Naive thymus-derived CD4-positive, alpha-beta T cell (primary cell): ENCODE data around the gene ACACA. TPM values are rescaled to one million over a fixed set of nuclear protein-coding genes. Genes with fewer than 3 reads are reported as not detected.
"Not testable (repeated sequence)": the region's sequence is repeated elsewhere in the genome, so short reads cannot be mapped to it uniquely, and the experiment has no call there.

ENCODE experiments used
- ATAC-seq: fragments of 150-1000 bp; cut with Tn5 transposase; 2 replicates; pipeline ENCODE4 v1.10.0; 2021; ENCODE audit warnings: mild to moderate bottlenecking, moderate library complexity
- CTCF ChIA-PET: fragments of 350-600 bp; sonication (Branson Sonifier 250); formaldehyde crosslinking; loops from one replicate; lab custom pipeline; 2021; ENCODE audit warnings: antibody characterized with exemption; lab: Charles Lee
- POLR2A ChIA-PET: fragments of 350-600 bp; sonication (Branson Sonifier 250); formaldehyde crosslinking; loops from one replicate; lab custom pipeline; 2021; ENCODE audit warnings: antibody characterized with exemption, inconsistent platforms; lab: Charles Lee
- DNase-seq, 9 donors: peaks; one replicate each; pipeline versions ENCODE4 v3.0.0 to v3.0.0-alpha.2; 2020 to 2022; ENCODE audit warnings: mixed read lengths in 1 of 9
- H3K27ac ChIP-seq: one replicate; pipeline ENCODE4 v1.7.0; 2013; ENCODE audit warnings: mild to moderate bottlenecking, low read depth, low read length, moderate library complexity
- H3K27me3 ChIP-seq, 2 donors: one replicate each; pipeline ENCODE4 v1.7.0; 2013; ENCODE audit warnings: low read length in 2 of 2, mild to moderate bottlenecking in 2 of 2, moderate library complexity in 2 of 2; ENCODE audit not compliant: control insufficient read depth in 2 of 2, insufficient read depth in 2 of 2
- H3K36me3 ChIP-seq, 3 experiments: 1 replicate in 2 of 3; 2 replicates in 1 of 3; pipeline ENCODE4 v1.7.0; 2013; ENCODE audit warnings: low read length in 3 of 3, mild to moderate bottlenecking in 3 of 3, moderate library complexity in 1 of 3; ENCODE audit not compliant: insufficient read depth in 3 of 3, control insufficient read depth in 2 of 3
- H3K4me1 ChIP-seq, 2 donors: one replicate each; pipeline ENCODE4 v1.7.0; 2013; ENCODE audit warnings: low read length in 2 of 2, mild to moderate bottlenecking in 2 of 2, moderate library complexity in 1 of 2; ENCODE audit not compliant: control insufficient read depth in 2 of 2, insufficient read depth in 2 of 2
- H3K4me3 ChIP-seq: 2 replicates; pipeline ENCODE4 v1.7.0; 2013; ENCODE audit warnings: mild to moderate bottlenecking, low read length
- H3K9me3 ChIP-seq, 3 experiments: 1 replicate in 2 of 3; 2 replicates in 1 of 3; pipeline ENCODE4 v1.7.0; 2013; ENCODE audit warnings: low read length in 3 of 3; ENCODE audit not compliant: control insufficient read depth in 2 of 3
- H3K27ac Mint-ChIP-seq, 9 donors: one replicate each; pipeline ENCODE4 v1.8.0; 2020 to 2022; ENCODE audit warnings: mixed read lengths in 9 of 9, mild to moderate bottlenecking in 8 of 9, moderate library complexity in 5 of 9, inconsistent platforms in 2 of 9
- H3K27me3 Mint-ChIP-seq, 5 donors: one replicate each; pipeline ENCODE4 v1.8.0; 2021 to 2022; ENCODE audit warnings: mixed read lengths in 5 of 5, mild to moderate bottlenecking in 1 of 5
- H3K36me3 Mint-ChIP-seq, 5 donors: one replicate each; pipeline ENCODE4 v1.8.0; 2020 to 2022; ENCODE audit warnings: mixed read lengths in 5 of 5, mild to moderate bottlenecking in 3 of 5, inconsistent platforms in 1 of 5
- H3K4me1 Mint-ChIP-seq, 7 donors: one replicate each; pipeline ENCODE4 v1.8.0; 2020 to 2022; ENCODE audit warnings: mixed read lengths in 7 of 7, mild to moderate bottlenecking in 3 of 7, inconsistent platforms in 1 of 7
- H3K4me3 Mint-ChIP-seq, 10 donors: one replicate each; pipeline ENCODE4 v1.8.0; 2020 to 2022; ENCODE audit warnings: mild to moderate bottlenecking in 10 of 10, mixed read lengths in 10 of 10, moderate library complexity in 6 of 10, inconsistent platforms in 2 of 10
- H3K9me3 Mint-ChIP-seq, 11 donors: one replicate each; pipeline ENCODE4 v1.8.0; 2020 to 2022; ENCODE audit warnings: mixed read lengths in 11 of 11, mild to moderate bottlenecking in 4 of 11, inconsistent platforms in 1 of 11, moderate library complexity in 1 of 11
- intact Hi-C, 2 donors: fragments of 100-400 bp; cut with micrococcal nuclease; formaldehyde crosslinking; loops; one replicate each; pipeline ENCODE4 v1.15.1; 2023
- polyA plus RNA-seq, 2 donors: library from polyadenylated mRNA; unstranded; fragments of 300-500 nt; fragmentation: Illumina TruSeq; gene quantifications; one replicate each; pipeline ENCODE4 v1.2.3, GENCODE V29; 2021
- total RNA-seq, 6 experiments: library from RNA in 5 of 6; stranded (reverse) in 5 of 6; gene quantifications; 1 replicate in 5 of 6; 2 replicates in 1 of 6; pipeline ENCODE4 v1.2.3 and lab custom pipeline; 2021 to 2026

Gene ACACA
- total and polyA plus RNA-seq, 7 experiments from 2014 or later, result 6.1 to 47.0 (median 14.5) TPM

DNA sequence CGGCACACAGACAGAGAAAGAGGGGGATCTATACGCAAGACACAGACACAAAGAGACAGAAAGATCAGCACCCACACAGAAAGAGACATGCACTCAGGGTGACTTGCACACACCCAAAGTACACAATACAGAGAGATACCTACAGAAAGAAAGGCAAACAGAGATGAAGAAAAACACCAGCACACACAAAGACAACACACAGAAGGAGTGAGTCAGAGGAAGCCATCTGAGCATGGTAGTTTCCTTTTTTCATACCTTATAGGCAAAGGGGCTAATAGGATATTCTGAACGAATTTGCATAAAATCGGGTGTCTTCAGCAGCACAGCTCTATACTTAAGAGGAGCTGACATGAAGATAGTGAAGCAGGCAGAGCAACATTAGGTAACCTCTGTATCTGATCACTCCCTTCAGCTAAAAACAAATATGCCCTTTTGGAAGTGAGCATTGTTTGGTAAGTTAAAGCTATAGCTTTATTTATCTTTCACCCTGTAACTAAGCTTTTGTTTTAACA is 259.3 kb downstream of the ACACA start:
- no peak overlapping the region for H3K4me3 ChIP-seq
- H3K27me3 ChIP-seq, result no peaks in the 10 kb centered on the region
- peak overlapping the region in 9 of 10 donors; percentile 2 to 67 (median 59) for H3K4me3 Mint-ChIP-seq
- H3K27me3 Mint-ChIP-seq, result no peaks in the 10 kb centered on the region
- DNase-seq (peak in 5 of 9 donors; percentile 4 to 15 (median 5)), ATAC-seq (peak; percentile 59)
- intact Hi-C loops, result no loop called here
- H3K27ac Mint-ChIP-seq, result peak overlapping the region; percentile 3 to 79 (median 35)
- no peaks in the 10 kb centered on the region for H3K36me3 ChIP-seq
- ChIA-PET POLR2A (no interaction called here), CTCF (no interaction called here)
- peaks cover 5 to 51% (median 21%) of the 10 kb centered on the region in 5 donors for H3K36me3 Mint-ChIP-seq
- H3K9me3 Mint-ChIP-seq, result peaks cover 0 to under 1% (median 0%) of the 10 kb centered on the region in 11 donors
- H3K9me3 ChIP-seq, result no peaks in the 10 kb centered on the region
- peaks cover 0 to 6% of the 10 kb centered on the region in 2 donors for H3K4me1 ChIP-seq
- H3K27ac ChIP-seq, result no peak overlapping the region
- peaks cover 0 to 27% (median 15%) of the 10 kb centered on the region in 7 donors for H3K4me1 Mint-ChIP-seq

DNA sequence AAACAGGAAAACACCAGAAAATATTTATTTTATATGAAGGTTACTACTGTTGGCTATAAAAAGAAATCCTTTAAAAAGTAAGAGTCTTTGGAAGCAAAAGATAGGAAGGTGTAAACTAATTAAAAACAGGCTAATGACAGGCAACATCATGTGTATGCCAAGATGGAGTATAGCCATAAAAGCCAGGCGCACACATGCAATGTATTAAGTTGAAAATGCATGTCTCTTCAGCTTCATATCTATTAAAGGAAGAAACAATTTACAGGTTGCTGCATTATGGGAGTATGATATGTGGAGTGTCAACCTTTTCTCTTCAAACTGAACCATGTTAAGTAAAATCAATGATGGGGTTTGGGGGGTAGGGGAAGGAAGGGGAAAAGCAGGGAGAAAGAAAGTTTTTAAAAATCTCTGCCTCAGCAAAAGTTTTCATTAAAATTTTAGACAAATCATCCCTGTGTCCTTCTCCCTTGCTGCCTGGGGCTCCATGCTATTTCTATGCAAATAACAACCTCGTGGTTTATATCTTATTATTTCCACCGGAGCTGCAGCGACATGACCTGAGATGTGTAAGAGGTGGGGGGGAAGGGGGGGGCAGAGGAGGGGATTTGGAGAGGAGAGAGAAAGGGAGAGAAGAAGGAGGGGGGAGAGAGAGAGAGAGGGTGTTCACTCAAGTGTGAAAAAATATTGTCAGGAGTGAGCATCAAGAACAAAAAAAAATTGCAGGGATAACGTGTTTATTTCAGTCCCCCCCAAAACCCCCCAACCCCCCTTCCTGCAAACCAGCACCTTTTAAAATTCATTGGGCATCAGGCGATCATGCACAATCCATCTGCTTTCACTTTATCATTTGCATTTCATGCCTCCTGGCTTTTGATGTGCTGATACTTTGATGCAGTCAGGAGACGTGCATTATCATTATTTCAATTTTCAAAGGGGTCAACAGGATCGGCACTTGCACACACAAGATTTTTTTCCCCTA is 260.3 kb downstream of the ACACA start:
- intact Hi-C loops, result no loop called here
- Mint-ChIP-seq H3K4me1 (peaks cover 0 to 27% (median 15%) of the 10 kb centered on the region in 7 donors), H3K36me3 (peaks cover 5 to 53% (median 22%) of the 10 kb centered on the region in 5 donors), H3K4me3 (peak overlapping the region in 8 of 10 donors; percentile 19 to 67 (median 60)), H3K27me3 (no peaks in the 10 kb centered on the region), H3K27ac (peak overlapping the region in 5 of 9 donors; percentile 5 to 79 (median 57)), H3K9me3 (no peaks in the 10 kb centered on the region)
- ATAC-seq (no peak), DNase-seq (no peak)
- POLR2A ChIA-PET, result no interaction called here
- Histone ChIP-seq H3K4me1 (peaks cover 0 to 6% of the 10 kb centered on the region in 2 donors), H3K9me3 (no peaks in the 10 kb centered on the region), H3K27me3 (no peaks in the 10 kb centered on the region), H3K36me3 (no peaks in the 10 kb centered on the region), H3K27ac (no peak overlapping the region), H3K4me3 (no peak overlapping the region)
- CTCF ChIA-PET, result interaction anchor here (0.6 kb wide), 1 partner anchor 682 kb away, joined by 4 read pairs; no protein-coding TSS in a partner anchor

DNA sequence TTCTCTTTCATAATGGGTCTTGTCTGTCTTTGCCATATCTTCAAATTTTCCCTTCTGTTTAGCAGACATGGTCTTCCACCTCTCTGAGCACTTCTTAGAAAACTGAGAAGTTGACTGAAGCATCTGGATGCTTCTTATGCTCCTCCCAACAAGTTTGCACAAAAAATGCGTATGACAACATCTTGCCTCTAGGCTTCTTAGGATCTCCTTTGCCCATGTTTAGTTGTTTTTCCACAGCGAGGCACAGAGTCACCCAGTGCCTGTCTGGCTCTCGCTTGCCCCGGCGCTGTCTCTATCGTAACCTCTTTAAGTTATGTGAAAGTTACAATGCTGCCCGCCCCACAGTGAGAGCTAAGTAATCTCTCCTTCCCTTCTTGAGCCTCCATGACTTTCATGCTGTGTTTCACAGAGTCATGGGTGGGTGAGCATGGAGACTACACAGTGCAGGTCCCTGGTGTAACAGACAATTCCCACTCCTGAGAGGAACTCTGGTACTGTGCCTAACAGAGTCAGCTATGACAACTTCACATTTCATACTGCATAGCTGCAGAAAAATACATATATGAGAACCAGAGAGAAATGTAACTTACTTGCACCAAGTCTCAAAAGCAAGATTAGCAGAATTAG is 262.4 kb downstream of the ACACA start:
- H3K4me3 ChIP-seq, result no peak overlapping the region
- Mint-ChIP-seq H3K4me3 (no peak overlapping the region), H3K36me3 (peaks cover 4 to 46% (median 14%) of the 10 kb centered on the region in 5 donors), H3K9me3 (no peaks in the 10 kb centered on the region), H3K27ac (no peak overlapping the region), H3K4me1 (peaks cover 0 to 27% (median 15%) of the 10 kb centered on the region in 7 donors), H3K27me3 (no peaks in the 10 kb centered on the region)
- no peaks in the 10 kb centered on the region for H3K27me3 ChIP-seq
- intact Hi-C loops, result no loop called here
- DNase-seq (no peak), ATAC-seq (no peak)
- no peaks in the 10 kb centered on the region for H3K9me3 ChIP-seq
- H3K4me1 ChIP-seq, result peaks cover 0 to 6% of the 10 kb centered on the region in 2 donors
- ChIA-PET POLR2A (no interaction called here), CTCF (interaction anchor here (0.6 kb wide), 1 partner anchor 231 kb away, joined by 3 read pairs; the partner anchor contains the start of gene C17orf78)
- no peak overlapping the region for H3K27ac ChIP-seq
- peaks cover 0 to 3% (median 0%) of the 10 kb centered on the region in 3 experiments for H3K36me3 ChIP-seq

DNA sequence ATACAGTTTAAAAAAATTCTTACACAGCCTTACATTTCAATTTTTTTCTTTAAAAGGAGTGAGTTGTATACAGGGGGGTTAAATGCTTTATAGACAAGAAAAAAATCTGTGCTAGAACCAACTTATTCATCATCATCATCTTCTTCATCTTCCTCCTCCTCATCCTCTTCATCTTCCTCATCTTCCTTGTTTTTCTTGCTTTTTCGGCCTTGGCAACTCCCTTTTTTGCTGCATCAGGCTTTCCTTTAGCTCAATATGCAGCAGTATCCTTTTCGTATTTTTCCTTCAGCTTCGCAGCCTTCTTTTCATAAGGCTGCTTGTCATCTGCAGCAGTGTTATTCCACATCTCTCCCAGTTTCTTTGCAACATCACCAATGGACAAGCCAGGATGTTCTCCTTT is 263.1 kb downstream of the ACACA start:
- H3K4me3 Mint-ChIP-seq, POLR2A ChIA-PET, H3K27ac Mint-ChIP-seq, intact Hi-C loops, H3K4me1 ChIP-seq, DNase-seq, H3K27ac ChIP-seq, ATAC-seq, H3K9me3 Mint-ChIP-seq, H3K9me3 ChIP-seq, H3K4me3 ChIP-seq, H3K27me3 Mint-ChIP-seq, H3K27me3 ChIP-seq, H3K36me3 ChIP-seq: not testable (repeated sequence)
- CTCF ChIA-PET, result interaction anchor here (0.6 kb wide), 1 partner anchor 232 kb away, joined by 3 read pairs; the partner anchor contains the start of gene C17orf78
- peaks cover 4 to 45% (median 14%) of the 10 kb centered on the region in 5 donors for H3K36me3 Mint-ChIP-seq
- peaks cover 0 to 27% (median 15%) of the 10 kb centered on the region in 7 donors for H3K4me1 Mint-ChIP-seq

DNA sequence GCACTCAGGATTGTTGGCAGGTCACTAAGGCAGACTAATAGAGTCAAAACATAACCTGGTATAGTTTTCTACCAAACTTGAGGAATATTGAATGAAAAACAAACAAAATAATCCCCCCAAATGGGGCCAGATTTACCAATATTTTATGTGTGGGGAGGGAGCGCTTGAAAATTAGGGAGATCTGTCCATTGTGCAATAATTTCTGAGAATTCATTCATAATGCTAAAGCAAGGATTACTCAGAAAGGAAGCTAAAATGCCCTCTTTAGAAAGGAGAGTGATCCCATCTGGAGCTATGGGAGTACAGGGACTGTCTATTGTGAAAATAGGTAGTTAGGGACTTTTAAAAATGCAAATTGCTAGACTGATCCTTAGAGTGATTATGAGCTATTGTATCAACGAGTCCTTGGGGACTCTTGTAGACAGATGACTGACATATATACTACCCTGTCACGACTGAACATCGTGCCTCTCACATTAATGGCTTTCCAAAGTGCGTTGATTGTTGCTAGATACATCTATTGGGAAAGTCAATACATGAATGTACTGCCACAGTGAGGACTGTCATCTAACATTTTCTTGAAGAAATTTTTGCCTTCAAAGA is 264.2 kb downstream of the ACACA start:
- Histone ChIP-seq H3K36me3 (peaks cover 0 to 5% (median 0%) of the 10 kb centered on the region in 3 experiments), H3K4me3 (no peak overlapping the region), H3K27me3 (no peaks in the 10 kb centered on the region), H3K9me3 (no peaks in the 10 kb centered on the region), H3K4me1 (peaks cover 0 to 5% of the 10 kb centered on the region in 2 donors), H3K27ac (no peak overlapping the region)
- POLR2A ChIA-PET, result no interaction called here
- Mint-ChIP-seq H3K27me3 (no peaks in the 10 kb centered on the region), H3K27ac (no peak overlapping the region), H3K9me3 (no peaks in the 10 kb centered on the region), H3K36me3 (peaks cover 4 to 50% (median 14%) of the 10 kb centered on the region in 5 donors), H3K4me3 (no peak overlapping the region), H3K4me1 (peaks cover 0 to 19% (median 14%) of the 10 kb centered on the region in 7 donors)
- CTCF ChIA-PET, result no interaction called here
- DNase-seq, result no peak
- intact Hi-C loops, result no loop called here
- ATAC-seq, result no peak

DNA sequence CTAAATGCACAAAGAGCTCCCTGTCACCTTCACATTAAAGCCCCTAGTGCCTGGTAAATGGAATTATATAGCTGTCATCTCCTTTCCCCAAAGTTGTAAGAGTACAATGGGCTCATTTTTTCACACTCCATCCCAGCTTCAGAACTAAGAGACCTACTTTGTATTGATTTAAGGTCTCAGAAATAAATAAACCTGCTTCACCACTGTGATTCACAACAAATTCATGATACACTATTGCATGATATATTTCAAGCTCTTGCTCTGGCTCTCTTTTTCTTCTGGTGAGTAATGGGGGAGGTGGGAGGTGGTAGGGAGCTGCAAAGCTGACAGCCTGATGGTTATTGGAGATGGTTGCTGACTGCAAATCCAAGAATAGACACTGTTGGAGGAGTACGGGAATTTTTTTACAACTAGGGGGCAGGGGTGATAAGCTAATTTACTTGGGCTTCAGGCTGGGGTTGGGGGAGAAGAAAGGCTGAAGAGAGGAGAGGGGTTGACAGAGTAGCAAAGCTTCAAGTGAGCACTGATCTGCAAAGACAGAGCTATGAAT is 268.0 kb downstream of the ACACA start:
- H3K4me3 ChIP-seq, result no peak overlapping the region
- intact Hi-C loops, result no loop called here
- no peak overlapping the region for H3K27ac ChIP-seq
- H3K36me3 Mint-ChIP-seq, result peaks cover 0 to 34% (median 7%) of the 10 kb centered on the region in 5 donors
- POLR2A ChIA-PET, result no interaction called here
- ATAC-seq (no peak), DNase-seq (no peak)
- no peaks in the 10 kb centered on the region for H3K27me3 ChIP-seq
- H3K27me3 Mint-ChIP-seq, result no peaks in the 10 kb centered on the region
- peak overlapping the region in 1 of 9 donors; percentile 4 for H3K27ac Mint-ChIP-seq
- H3K4me1 ChIP-seq, result no peaks in the 10 kb centered on the region
- peaks cover 0 to 2% (median 0%) of the 10 kb centered on the region in 11 donors for H3K9me3 Mint-ChIP-seq
- peaks cover 0 to 5% (median 0%) of the 10 kb centered on the region in 3 experiments for H3K36me3 ChIP-seq
- H3K4me3 Mint-ChIP-seq, result no peak overlapping the region
- no peaks in the 10 kb centered on the region for H3K9me3 ChIP-seq
- peaks cover 0 to 13% (median 5%) of the 10 kb centered on the region in 7 donors for H3K4me1 Mint-ChIP-seq
- CTCF ChIA-PET, result interaction anchor here (0.9 kb wide), 1 partner anchor 14 kb away, joined by 3 read pairs; no protein-coding TSS in a partner anchor
